Measurements from ENCODE around the gene CD80.

DNA sequence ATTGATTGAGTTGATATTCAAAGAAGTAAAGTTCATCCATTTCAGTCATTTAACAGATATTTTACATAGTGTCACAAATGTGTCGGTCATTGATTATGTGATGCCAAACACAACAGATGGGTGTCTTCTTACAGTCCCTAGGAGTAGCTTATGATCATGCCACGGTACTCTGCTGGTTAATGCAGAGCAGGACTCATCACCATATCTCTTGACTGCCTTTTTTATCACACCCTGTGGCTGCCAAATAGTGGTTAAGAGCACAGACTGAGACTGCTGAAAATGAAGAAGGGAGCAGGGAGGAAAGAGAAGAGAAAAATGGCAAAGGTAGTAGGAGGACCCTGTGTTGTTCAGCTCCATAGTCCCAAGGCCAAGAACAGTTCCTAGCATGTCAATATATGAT is 73.9 kb downstream of the CD80 start:
- TF ChIP-seq POLR2A (IDR thresholded peaks at IDR 0.05): no peak
- TF ChIP-seq EP300 (IDR thresholded peaks at IDR 0.05): no peak
- no peak for TF ChIP-seq CTCF (IDR thresholded peaks at IDR 0.05)
